HG03565 (cell line): ENCODE data around the gene CHTF18.
"Not testable (repeated sequence)": the region's sequence is repeated elsewhere in the genome, so short reads cannot be mapped to it uniquely, and the experiment has no call there.

ENCODE experiments used
- ATAC-seq: cut with Tn5 transposase; IDR thresholded peaks from one replicate; pipeline ENCODE4 v1.9.1; 2021; ENCODE audit warnings: mild to moderate bottlenecking, moderate library complexity; ENCODE audit not compliant: unreplicated experiment

CHTF18 gene

DNA sequence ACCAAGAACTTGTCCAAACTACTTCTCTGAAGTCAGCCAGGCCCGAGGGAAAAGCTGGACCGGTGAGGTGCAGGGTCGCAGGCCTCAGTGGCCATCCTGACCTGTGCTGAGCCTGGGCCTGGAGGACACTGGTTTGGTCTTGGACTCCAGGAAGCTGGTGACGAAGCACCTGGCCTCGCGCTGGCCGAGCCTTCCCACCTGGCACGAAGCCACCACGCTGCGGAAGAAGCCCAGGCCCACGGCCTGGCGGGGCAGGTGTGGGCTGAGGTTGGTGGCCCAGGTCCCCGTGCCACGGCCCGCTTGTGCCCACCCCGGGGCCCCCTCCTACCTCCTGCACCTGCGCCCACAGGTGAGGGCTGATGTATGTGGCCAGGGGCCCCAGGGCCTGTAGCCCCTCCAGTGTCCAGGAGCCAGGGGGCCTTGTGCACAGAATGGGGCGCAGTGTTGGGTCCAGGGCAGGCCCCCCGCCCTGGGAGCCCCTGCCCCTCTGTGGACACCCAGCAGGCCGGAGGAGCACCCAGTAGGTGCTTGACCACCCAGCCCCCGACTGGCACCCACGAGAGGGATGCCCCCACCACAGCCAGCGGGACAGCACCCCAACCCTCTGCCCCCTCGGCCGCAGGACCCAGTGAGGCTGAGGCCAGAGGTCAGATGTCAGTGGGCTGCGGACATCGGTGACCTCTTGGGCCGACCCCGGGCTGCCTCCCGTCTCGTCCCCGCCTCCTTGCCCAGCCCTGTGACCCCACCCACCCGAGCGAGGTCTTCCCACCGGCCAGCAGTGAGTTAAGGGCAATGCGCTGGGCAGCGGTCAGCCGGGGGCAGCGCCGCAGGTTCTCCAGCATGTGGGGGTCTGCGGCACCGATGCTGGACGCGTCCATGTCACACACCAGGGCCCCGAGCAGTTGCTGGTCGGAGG, 14.1 kb upstream of the CHTF18 start:
- no peak for ATAC-seq

DNA sequence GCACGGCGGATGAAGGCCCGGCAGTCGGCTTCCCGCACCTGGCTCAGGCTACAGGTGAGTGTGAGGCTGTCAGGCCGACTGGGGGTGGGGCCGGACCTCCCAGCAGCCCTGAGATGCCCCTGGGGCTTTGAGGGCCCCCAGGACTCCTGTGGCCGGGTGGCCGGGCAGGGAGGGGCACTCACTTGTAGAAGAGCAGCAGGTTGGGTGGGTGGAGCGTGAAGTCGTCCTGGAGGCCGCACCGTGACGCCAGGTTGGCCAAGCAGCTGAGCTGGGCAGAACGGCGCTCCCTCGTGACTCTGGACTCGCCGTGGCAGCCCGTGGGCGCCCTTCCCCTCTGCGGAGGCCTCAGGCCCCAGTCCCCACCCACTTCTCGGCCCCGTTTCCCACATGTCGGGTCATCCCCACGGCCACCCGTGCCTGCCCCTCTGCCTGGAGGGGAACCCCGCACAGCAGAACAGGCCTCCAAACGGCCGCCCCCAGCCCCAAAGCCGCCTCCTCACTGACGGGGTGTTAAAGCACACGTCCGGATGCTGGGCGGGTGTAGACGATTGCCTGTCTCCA, 13.1 kb upstream of the CHTF18 start:
- ATAC-seq: no peak

DNA sequence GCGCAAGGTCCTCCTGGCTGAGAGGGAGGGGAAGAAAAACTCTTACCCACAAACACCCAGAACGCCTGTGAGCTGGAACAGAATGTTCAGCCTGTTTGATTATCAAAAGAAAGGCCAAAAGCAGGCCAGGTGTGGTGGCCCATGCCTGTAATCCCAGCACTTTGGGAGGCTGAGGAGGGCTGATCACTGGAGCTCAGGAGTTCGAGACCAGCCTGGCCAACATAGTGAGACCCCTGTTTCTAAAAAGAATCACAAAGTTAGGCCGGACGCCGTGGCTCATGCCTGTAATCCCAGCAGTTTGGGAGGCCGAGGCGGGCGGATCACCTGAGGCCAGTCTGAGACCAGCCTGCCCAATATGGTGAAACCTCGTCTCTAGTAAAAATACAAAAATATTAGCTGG, 12.1 kb upstream of the CHTF18 start:
- not testable (repeated sequence) for ATAC-seq

DNA sequence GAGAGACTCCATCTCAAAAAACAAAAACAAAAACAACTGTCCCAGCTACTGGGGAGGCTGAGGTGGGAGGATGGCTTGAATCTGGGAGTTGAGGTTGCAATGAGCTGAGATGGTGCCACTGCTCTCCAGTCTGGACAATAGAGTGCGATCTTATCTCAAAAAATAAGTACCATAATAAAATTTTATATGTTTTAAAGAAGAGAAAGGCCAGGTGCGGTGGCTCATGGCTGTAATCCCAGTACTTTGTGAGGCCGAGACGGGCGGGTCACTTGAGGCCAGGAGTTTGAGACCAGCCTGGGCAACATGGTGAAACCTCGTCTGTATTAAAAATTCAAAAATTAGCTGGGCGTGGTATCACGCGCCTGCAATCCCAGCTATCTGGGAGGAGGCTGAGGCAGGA, 11.6 kb upstream of the CHTF18 start:
- no peak for ATAC-seq

DNA sequence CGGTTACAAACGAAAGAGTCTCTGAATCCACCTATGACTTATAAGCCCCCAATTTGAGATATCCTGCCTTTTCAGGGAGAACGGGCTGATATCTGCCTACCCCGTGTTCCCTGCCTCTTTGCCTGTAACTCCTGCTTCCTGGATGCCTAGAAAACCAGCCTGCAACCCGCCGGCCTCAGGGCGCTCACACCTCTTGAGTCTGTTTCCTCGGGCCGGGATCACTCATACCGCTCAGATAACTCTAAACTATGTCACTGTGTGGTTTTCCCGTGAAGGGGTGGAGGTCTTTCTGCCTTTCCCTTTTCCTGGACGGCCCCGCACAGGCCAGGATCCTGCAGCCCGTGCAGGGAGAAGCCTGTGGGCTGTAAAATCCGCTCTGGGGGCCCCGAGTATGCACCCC, 10.6 kb upstream of the CHTF18 start:
- ATAC-seq: no peak

DNA sequence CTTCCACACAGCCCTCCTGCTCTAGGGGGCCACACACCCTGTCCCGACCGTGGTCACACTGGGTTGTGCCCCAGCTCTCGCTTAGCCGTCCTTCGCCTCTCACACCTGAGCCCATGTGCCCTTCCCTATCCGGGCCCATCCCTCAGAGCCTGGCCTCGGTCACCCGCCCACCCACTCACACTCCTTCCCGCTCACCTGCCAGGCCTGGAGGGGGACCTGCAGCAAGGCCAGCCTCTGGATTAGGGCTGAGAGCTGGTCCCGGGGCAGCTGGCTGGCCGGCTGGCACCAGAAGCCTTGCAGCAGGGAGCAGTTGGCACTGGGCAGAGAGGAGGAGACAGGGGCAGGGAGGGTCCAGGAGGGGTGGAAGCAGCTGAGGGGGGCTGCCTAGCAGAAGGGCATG, 10.0 kb upstream of the CHTF18 start:
- ATAC-seq: no peak

DNA sequence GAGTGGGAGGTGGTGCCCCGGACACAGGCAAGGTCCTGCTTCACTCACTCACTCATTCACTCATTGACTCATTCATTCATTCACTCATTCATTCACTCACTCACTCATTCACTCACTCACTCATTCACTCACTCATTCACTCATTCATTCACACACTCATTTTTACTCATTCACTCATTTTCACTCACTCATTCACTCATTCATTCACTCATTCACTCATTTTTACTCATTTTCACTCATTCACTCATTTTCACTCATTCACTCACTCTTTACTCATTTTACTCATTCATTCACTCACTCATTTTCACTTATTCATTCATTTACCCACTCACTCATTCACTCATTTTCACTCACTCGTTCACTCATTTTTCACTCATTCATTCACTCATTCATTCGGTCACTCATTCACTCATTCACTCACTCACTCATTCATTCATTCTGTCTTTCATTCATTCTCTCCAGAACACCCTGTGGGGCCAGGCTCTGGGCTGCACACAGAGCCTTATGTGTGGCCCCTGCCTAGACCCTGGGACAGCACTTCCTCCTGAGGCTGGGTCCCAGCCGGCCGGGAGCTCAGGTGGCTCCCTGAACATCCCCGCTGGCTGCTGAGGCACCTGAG, 9.4 kb upstream of the CHTF18 start:
- ATAC-seq: no peak

DNA sequence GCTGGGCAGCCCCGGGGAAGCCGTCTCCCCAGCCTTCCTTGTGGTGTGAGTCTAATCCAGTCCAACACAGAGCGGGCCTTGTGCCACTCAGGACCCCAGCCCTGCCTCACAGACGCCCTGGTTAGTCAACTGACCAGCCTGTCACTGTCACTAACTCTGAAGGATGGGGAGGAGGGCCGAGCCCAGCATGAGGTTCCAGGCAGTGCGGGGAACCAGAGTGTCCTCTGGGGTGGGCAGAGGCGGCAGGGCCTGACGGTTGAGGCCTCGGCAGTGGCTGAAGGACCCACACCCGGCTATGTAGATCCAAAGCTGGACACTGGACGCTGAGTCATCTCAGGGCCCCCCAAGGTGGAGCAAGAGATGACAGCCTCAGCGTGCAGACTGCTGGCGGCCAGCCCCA, 8.9 kb upstream of the CHTF18 start:
- ATAC-seq: no peak

DNA sequence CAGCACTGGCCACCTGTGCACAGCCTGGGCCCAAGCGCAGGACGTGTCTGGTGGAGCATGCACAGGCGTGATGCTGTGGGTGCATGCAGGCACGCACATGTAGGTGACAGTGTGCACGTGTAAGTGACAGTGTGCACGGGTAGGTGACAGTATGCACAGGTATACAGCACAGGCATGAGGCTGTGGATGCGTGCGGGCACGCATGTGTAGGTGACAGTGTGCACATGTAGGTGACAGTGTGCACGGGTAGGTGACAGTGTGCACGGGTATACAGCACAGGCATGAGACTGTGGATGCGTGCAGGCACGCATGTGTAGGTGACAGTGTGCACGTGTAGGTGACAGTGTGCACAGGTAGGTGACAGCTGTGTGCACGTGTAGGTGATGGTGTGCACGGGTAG, 8.1 kb upstream of the CHTF18 start:
- no peak for ATAC-seq

DNA sequence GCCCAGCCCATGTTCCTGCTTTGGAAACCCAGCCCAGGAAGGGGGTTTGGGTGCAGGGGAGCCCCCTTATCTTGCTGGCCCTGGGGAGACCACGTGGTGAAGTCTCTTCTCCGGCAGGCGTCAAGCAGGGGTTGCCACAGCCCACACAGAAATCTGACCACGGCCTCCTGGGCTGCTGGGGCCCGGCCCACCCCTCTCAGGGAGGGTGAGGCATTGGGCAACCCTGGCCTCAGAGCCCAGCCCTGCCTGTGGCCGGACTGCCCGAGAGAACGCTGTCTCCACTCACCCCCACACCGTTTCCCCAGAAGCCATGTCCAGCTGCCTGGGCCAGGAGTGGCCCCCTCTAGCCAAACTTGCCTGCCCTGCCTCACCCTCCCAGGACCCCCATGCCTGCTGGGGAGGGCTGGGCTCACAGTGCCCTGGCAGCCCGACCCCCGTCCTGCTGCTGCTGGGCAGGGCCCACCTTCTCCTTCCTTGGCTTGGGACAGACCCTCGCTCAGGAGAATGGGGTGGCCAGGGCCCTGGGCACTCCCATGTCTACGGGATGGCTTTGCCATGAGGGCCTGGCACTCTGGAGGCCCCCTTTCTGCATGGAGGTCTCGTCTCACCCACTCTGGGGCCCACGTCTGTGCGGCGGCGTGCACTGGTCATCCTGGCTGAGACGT, 6.9 kb upstream of the CHTF18 start:
- no peak for ATAC-seq

DNA sequence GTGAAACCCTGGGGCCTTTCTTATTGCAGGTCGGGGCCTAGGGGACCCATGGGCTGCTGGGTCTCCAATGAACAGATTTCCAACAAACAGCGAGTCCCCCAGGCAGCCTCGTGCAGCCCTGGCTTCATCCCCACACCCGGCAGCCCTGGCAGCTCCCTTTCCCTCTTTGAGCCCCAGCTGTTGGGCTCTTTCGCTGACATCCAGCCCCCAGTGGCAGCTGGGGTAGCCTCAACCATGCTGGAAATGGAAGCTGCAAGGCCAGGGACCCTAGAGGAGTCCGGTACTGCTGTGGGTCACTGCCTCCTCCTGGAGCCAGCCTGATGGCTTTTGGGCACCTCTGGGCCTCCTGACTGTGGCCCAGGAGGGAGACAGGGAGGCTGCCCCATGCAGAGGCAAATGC, 6.2 kb upstream of the CHTF18 start:
- ATAC-seq: no peak

DNA sequence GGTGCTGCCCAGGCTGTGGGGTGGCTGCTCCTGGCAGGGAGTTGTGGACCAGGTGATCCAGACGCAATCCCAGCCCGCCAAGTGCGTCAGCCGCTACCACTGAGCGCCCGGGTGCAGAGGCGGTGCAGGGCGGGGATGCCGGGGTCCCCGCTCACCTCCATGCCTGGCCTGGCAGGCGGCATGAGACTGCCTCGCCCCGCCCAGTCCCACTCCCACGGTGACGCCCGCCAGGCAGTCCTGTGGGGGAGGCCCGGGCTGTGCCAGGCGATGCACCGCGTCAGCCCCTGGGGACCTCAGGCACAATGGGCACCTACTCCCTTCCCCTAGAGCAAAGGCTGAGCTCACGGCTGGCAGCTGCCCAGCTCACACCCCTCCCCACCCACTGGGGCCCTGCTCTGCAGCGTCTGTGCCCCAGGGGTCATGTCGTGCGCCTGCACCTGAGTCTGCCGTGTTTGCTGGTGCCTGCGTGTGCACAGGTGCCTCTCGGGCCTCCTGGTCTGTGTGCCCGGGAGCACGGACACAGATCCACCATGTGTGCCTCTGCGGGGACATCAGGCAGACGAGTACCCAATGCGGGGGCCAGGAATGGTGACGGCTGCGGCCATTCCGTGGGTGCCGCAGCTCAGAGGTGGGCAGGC, 5.5 kb upstream of the CHTF18 start:
- no peak for ATAC-seq

DNA sequence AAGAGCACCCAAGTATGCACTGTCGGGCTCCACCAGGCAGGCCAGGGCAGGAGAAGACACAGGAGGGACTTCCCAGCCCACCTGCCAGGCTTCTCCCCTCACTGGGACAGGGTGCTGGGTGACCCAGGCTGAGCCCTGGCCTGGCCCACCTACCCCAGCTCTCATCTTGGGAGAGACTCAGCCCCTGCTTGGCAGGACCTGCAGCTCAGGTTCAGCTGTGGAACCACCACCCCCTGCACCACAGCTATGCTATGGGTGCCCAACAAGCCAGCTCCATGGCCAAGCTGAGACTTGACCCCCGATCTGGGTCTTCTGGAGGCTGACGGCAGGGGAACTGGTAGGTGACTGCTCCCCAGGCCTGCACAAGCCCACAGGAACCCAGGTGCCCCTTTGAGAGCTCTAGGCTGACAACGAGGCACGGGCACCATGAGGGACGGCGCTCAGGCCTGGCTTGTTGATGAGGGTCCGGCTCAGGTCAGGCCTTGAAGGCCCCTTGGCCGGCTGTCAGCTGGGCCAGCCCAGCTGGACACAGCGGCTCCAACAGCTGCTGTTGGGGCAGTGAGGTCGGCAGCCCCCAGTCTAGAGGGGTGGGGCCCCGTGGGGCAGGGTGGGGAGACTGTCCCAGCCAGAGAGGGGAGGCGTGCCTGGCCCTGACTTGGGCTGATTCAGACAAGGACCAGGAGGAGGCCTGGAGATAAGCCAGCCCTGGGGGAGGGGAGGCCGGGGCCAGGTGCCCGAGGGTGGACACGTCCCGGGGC, 4.8 kb upstream of the CHTF18 start:
- no peak for ATAC-seq

DNA sequence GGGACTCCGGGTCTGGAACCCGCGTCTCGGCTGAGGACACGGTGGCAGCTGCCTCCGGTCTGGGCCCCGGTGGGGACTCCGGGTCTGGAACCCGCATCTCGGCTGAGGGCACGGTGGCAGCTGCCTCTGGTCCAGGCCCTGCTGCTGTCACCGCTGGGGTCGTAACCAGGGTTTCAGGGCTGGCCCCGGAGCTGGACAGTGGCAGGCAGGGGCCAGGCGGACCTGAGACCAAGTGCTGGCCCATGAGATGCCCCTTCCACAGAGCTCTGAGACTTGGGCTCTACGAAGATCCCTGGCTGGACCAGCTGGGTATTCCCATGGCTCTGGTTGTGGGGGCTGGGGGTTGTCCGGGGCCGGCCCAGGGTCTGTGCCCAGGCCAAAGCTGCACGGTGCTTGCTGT, 4.0 kb upstream of the CHTF18 start:
- no peak for ATAC-seq

DNA sequence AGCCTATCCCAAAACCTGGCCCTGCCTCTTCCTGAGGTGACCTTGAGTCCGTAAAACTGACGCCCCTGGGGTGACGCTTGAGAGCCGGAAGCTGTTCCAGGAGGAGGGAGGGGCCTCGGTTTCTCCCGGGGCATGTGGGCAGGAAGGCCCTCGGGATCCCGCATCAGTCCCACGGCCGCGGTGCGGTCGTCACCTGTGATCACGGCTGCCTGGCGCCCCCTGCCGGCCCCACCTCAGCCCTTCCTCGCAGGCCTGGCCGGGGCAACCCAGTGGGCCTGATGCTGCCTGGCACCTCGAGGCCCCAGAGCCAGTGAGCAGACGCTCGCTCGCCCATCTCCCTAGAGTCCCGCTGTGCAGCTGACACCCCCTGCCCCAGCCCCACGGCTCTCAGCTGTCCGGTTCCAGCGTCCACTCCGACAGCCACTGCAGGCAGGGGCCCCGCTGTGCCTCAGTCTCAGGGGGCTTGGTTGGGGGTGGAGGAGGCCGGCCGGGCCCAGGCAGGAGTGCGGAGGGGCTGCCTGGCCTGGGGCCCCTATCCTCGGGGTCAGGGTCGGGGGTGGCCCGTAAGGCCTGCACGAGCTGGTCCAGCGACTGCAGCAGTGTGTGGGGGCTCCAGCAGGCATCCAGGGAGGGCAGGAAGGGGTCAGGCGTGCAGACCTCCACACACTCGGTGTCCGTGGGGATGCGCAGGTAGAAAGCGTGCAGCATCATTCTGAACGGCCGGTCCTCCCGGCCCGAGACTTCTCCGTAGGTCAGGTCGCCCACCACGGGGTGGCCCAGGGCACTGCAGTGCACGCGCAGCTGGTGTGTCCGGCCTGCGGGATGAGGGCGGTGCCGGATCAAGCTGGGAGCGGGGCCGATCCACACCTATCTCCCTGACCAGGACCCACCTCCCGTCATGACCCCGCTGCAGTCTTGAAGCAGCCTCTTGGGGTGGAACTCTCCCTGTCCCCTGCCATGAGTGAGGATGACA, 2.6 kb upstream of the CHTF18 start:
- ATAC-seq: no peak

DNA sequence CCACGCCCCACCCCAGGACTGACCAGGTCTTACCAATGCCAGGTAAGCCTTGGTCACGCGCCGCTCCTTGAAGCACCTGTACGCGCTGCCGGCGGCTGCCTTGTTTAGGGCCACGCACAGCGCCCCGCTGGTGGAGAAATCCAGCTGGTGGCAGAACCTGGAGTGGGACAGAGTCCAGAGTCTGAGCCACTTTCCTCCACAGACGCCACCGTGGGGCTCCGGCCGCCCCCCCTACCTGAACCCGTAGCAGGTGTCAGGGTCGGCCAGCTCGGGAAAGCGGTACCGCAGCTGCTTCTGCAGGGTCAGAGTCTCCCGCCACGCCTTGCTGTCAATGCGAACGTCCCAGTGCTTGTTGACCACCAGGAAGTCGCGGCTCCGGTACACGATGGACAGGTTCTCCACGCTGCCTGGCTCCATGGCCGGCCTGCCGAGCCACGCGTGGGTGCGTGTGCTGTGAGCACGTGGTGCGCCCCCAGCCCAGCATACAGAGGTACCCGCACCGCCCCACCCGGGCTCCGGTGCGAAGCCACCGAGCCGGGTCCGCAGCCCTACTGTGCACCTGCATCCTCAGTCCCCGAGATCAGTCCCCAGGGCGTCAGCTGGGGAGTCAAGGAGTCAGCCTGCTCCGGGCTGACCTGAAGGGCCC, 976 bp upstream of the CHTF18 start:
- ATAC-seq: no peak

DNA sequence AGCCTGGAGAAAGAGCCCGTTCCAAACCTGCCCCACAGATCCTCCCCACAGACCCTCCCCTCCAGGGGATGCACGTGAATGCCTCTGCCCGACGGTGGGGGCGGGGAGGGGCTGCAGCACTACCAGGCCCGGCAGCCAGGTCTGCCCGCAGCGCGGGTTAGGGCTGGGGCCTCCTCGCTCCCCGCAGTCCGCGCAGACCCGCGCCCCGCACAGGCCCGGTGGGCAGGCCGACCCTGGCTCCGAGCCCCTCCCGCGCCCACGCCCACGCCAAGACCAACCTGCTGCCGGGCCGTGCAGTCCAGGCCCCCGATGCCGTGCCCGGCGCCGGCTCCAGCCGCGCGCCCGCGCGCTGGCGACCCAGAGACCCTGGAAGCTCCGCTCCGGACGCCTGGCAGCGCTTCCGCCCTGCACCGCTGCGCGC, 432 bp upstream of the CHTF18 start, which contains the start of gene RPUSD1:
TSS of gene RPUSD1 (minus strand) at position 404 of the 421 bp plus-strand sequence. CDS start 644 bp downstream, outside the sequence.
- no peak for ATAC-seq

DNA sequence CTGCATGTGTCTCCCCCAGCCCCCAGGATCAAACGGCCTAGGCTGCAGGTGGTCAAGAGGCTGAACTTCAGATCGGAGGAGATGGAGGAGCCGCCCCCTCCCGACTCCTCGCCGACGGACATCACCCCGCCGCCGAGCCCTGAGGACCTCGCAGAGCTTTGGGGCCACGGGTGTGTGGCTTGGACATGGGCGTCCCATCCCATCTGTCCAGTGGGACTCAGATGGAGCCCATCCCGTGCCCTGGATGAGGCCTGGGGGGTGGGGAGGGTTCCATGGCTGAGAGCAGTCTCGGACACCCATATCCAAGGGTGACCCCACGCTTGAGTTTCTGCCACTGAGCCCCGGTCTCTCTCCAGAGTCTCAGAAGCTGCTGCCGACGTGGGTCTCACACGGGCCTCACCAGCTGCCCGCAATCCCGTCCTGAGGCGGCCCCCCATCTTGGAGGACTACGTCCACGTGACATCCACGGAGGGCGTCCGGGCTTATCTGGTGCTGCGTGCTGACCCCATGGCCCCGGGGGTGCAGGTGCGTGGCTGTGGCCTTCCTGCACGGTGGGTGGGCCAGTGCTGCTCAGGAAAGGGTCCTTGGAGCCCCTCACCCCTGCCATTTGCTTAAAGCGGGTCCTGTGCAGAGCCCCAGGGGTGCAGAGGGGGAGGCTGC, 901 bp downstream of the CHTF18 start:
- no peak for ATAC-seq
